Glutamatergic neuron (in vitro differentiated cells): ENCODE measurements around the gene LGI1. TPM values are rescaled to one million over a fixed set of nuclear protein-coding genes. Genes with fewer than 3 reads are reported as not detected.

Experiments used
- DNase-seq: peaks from one replicate; pipeline ENCODE4 v3.0.0; 2022
- H3K27ac Mint-ChIP-seq: one replicate; pipeline ENCODE4 v1.8.0; 2020; ENCODE audit warnings: mild to moderate bottlenecking, mixed read lengths, inconsistent platforms; ENCODE audit not compliant: unreplicated experiment
- H3K27me3 Mint-ChIP-seq: one replicate; pipeline ENCODE4 v1.8.0; 2020; ENCODE audit warnings: mild to moderate bottlenecking, moderate library complexity, mixed read lengths, inconsistent platforms; ENCODE audit not compliant: unreplicated experiment
- H3K36me3 Mint-ChIP-seq: one replicate; pipeline ENCODE4 v1.8.0; 2020; ENCODE audit warnings: mild to moderate bottlenecking, mixed read lengths, inconsistent platforms; ENCODE audit not compliant: unreplicated experiment
- H3K4me1 Mint-ChIP-seq: one replicate; pipeline ENCODE4 v1.8.0; 2020; ENCODE audit warnings: mild to moderate bottlenecking, low read depth, mixed read lengths, inconsistent platforms; ENCODE audit not compliant: unreplicated experiment
- H3K4me3 Mint-ChIP-seq: one replicate; pipeline ENCODE4 v1.8.0; 2020; ENCODE audit warnings: mild to moderate bottlenecking, mixed read lengths, inconsistent platforms; ENCODE audit not compliant: unreplicated experiment
- H3K9me3 Mint-ChIP-seq: one replicate; pipeline ENCODE4 v1.8.0; 2020; ENCODE audit warnings: mild to moderate bottlenecking, moderate library complexity, mixed read lengths, inconsistent platforms; ENCODE audit not compliant: unreplicated experiment
- total RNA-seq: library from RNA; stranded (reverse); fragmentation: NEBNext Ultra II Directional; extraction: Animal tissue kit (Norgen Biotek cat#: 25700); gene quantifications from one replicate; pipeline ENCODE4 v1.2.1, GENCODE V29; 2021; ENCODE audit not compliant: unreplicated experiment
- TF ChIP-seq, protein P1 (sequence below): fragments of 200-600 bp; sonication (generic); IDR thresholded peaks from one replicate; pipeline ENCODE4 v1.5.0; 2021; ENCODE audit not compliant: partially characterized antibody, unreplicated experiment

Gene LGI1
- total RNA-seq, 1 donor from 2014 or later: 174 TPM

- DNase-seq: no peak
- peaks cover 1% of the 10 kb centered on the region for H3K9me3 Mint-ChIP-seq
- H3K36me3 Mint-ChIP-seq: no peaks in the 10 kb centered on the region
- TF ChIP-seq, protein P1, sequence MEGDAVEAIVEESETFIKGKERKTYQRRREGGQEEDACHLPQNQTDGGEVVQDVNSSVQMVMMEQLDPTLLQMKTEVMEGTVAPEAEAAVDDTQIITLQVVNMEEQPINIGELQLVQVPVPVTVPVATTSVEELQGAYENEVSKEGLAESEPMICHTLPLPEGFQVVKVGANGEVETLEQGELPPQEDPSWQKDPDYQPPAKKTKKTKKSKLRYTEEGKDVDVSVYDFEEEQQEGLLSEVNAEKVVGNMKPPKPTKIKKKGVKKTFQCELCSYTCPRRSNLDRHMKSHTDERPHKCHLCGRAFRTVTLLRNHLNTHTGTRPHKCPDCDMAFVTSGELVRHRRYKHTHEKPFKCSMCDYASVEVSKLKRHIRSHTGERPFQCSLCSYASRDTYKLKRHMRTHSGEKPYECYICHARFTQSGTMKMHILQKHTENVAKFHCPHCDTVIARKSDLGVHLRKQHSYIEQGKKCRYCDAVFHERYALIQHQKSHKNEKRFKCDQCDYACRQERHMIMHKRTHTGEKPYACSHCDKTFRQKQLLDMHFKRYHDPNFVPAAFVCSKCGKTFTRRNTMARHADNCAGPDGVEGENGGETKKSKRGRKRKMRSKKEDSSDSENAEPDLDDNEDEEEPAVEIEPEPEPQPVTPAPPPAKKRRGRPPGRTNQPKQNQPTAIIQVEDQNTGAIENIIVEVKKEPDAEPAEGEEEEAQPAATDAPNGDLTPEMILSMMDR: no peak
- no peak overlapping the region for H3K27ac Mint-ChIP-seq
- H3K4me1 Mint-ChIP-seq: peaks cover 2% of the 10 kb centered on the region
- H3K4me3 Mint-ChIP-seq: no peak overlapping the region
- no peaks in the 10 kb centered on the region for H3K27me3 Mint-ChIP-seq
Observed at GRCh38 chr10:93726024-93726423, 31.7 kb upstream of the LGI1 start.

DNA sequence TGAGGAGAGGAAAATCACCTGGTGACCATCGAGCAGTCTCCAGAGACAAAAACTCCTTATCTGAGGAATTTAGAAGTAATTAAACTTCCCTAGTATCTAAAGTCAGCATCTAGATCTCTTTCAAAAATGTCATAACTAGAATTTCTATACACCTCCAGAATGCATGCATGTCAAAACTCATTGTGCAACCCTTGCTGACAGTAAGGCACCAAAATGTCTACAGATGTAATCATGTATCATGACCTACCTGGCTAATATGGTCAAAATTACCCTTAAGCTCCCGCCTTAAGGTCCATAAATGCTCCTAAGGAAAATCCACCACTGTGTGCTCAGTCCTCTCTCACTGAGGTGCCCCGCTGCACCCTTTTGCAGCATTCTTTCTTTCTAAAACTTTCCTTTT is 16.4 kb upstream of the LGI1 start:
- Mint-ChIP-seq H3K4me3 (no peak overlapping the region), H3K9me3 (no peaks in the 10 kb centered on the region), H3K36me3 (peaks cover 4% of the 10 kb centered on the region), H3K27me3 (no peaks in the 10 kb centered on the region), H3K4me1 (peaks cover 3% of the 10 kb centered on the region), H3K27ac (no peak overlapping the region)
- no peak for DNase-seq
- TF ChIP-seq, protein P1: no peak

DNA sequence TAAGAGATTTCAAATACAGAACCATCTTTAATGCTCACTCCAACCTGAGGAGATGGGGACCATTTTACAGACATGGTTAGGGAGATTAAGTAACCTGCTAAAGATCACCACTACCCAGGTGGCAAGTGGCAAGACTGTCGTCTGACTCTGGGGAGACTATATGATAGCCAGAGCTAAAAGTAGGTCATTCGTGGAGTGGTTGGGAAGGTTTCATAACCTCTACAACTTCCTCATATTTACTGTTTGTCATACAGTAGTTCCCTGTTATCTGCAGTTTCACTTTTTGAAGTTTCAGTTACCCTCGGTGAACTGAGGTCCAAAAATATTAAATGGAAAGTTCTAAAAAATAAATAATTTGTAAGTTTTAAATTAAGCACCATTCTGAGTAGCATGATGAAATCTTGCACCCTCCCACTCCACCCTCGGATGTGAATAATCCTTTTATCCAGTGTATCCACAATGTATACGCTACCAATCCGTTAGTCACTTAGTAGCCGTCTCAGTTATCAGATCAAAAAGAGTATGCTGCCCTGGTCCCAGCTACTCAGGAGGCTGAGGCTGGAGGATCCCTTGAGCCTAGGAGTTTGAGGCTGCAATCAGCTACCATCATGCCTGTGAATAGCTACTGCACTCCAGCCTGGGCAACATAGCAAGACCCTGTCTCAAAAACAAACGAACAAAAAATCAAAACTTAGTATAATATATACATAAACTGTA is 14.9 kb upstream of the LGI1 start:
- H3K36me3 Mint-ChIP-seq: peaks cover 4% of the 10 kb centered on the region
- peaks cover 3% of the 10 kb centered on the region for H3K4me1 Mint-ChIP-seq
- no peak overlapping the region for H3K4me3 Mint-ChIP-seq
- no peaks in the 10 kb centered on the region for H3K27me3 Mint-ChIP-seq
- H3K27ac Mint-ChIP-seq: no peak overlapping the region
- TF ChIP-seq, protein P1: no peak
- no peaks in the 10 kb centered on the region for H3K9me3 Mint-ChIP-seq
- DNase-seq: no peak

DNA sequence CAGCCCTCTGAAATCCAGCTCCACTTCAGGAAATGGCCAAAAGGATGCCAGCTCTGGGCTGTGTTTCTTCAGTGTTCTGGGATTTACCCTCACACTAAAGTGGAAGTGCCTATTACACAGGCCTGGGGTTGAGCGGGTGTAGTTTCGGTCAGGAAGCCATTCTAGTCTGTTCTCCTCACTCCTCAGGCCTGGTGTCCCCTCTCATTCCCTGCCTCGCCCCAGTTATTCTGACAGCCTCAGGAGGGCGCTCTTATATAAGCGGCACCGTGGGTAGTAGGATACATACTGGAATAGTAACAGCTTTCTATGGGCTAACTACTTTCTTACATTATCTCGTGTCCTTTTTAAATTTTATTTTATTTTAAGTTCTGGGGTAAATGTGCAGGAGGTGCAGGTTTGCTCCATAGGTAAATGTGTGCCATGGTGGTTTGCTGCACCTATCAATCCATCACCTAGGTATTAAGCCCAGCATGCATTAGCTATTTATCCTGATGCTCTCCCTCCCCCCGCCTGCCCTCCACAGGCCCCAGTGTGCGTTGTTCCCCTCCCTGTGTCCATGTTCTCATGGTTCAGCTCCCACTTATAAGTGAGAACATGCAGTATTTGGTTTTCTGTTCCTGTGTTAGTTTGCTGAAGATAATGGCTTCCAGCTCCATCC is 12.2 kb upstream of the LGI1 start:
- DNase-seq: peak; percentile 43
- Mint-ChIP-seq H3K9me3 (no peaks in the 10 kb centered on the region), H3K4me3 (no peak overlapping the region), H3K36me3 (no peaks in the 10 kb centered on the region), H3K4me1 (peaks cover 23% of the 10 kb centered on the region), H3K27ac (no peak overlapping the region), H3K27me3 (peaks cover under 1% of the 10 kb centered on the region)
- TF ChIP-seq, protein P1: peak; percentile 51

- TF ChIP-seq, protein P1: peak; percentile 28
- H3K36me3 Mint-ChIP-seq: no peaks in the 10 kb centered on the region
- no peak overlapping the region for H3K27ac Mint-ChIP-seq
- H3K27me3 Mint-ChIP-seq: peaks cover 4% of the 10 kb centered on the region
- peaks cover 2% of the 10 kb centered on the region for H3K9me3 Mint-ChIP-seq
- H3K4me3 Mint-ChIP-seq: no peak overlapping the region
- peaks cover 36% of the 10 kb centered on the region for H3K4me1 Mint-ChIP-seq
- no peak for DNase-seq
Observed at GRCh38 chr10:93746844-93747284, 10.9 kb upstream of the LGI1 start.
